ENCODE measurements around the gene RBM20.
"Not testable (repeated sequence)": the region's sequence is repeated elsewhere in the genome, so short reads cannot be mapped to it uniquely, and the experiment has no call there.

RBM20 gene

GRCh38 chr10:110700947-110701616 lies 56.9 kb downstream of the RBM20 start:
- Histone ChIP-seq H3K4me1 (ENCODE audit: control insufficient read depth in 1 of 2, insufficient read depth in 1 of 2, low read depth in 1 of 2, low read length in 1 of 2) (no peaks in the 10 kb centered on the region), H3K27me3 (no peaks in the 10 kb centered on the region), H3K27ac (no peak overlapping the region), H3K4me3 (ENCODE audit: low read depth in 1 of 2, low read length in 1 of 2) (no peak overlapping the region), H3K36me3 (no peaks in the 10 kb centered on the region), H3K9me3 (no peaks in the 10 kb centered on the region)
- TF ChIP-seq CTCF (IDR thresholded peaks at IDR 0.05): no peak

- H3K27ac ChIP-seq: no peak overlapping the region
- no peaks in the 10 kb centered on the region for H3K27me3 ChIP-seq
- no peaks in the 10 kb centered on the region for H3K36me3 ChIP-seq
- H3K4me1 ChIP-seq (ENCODE audit: control insufficient read depth in 1 of 2, insufficient read depth in 1 of 2, low read depth in 1 of 2, low read length in 1 of 2): no peaks in the 10 kb centered on the region
- no peak overlapping the region for H3K4me3 ChIP-seq (ENCODE audit: low read depth in 1 of 2, low read length in 1 of 2)
- no peak for TF ChIP-seq CTCF (IDR thresholded peaks at IDR 0.05)
- H3K9me3 ChIP-seq: no peaks in the 10 kb centered on the region
These were observed 57.5 kb downstream of the RBM20 start for GRCh38 chr10:110701617-110701971.

GRCh38 chr10:110704070-110704469 lies 59.9 kb downstream of the RBM20 start:
- no peaks in the 10 kb centered on the region for H3K27me3 ChIP-seq
- H3K36me3 ChIP-seq: no peaks in the 10 kb centered on the region
- no peak for TF ChIP-seq CTCF (IDR thresholded peaks at IDR 0.05)
- H3K4me3 ChIP-seq (ENCODE audit: low read depth in 1 of 2, low read length in 1 of 2): no peak overlapping the region
- H3K9me3 ChIP-seq: no peaks in the 10 kb centered on the region
- H3K27ac ChIP-seq: no peak overlapping the region
- H3K4me1 ChIP-seq (ENCODE audit: control insufficient read depth in 1 of 2, insufficient read depth in 1 of 2, low read depth in 1 of 2, low read length in 1 of 2): no peaks in the 10 kb centered on the region

- TF ChIP-seq CTCF (IDR thresholded peaks at IDR 0.05): no peak
- H3K36me3 ChIP-seq: no peaks in the 10 kb centered on the region
- no peaks in the 10 kb centered on the region for H3K4me1 ChIP-seq (ENCODE audit: control insufficient read depth in 1 of 2, insufficient read depth in 1 of 2, low read depth in 1 of 2, low read length in 1 of 2)
- no peak overlapping the region for H3K27ac ChIP-seq
- H3K9me3 ChIP-seq: no peaks in the 10 kb centered on the region
- no peak overlapping the region for H3K4me3 ChIP-seq (ENCODE audit: low read depth in 1 of 2, low read length in 1 of 2)
- no peaks in the 10 kb centered on the region for H3K27me3 ChIP-seq
These were observed 60.9 kb downstream of the RBM20 start for GRCh38 chr10:110704906-110705476.

- H3K4me3 ChIP-seq (ENCODE audit: low read depth in 1 of 2, low read length in 1 of 2); H3K27ac ChIP-seq: not testable (repeated sequence)
These were observed 61.5 kb downstream of the RBM20 start for GRCh38 chr10:110705596-110705995.

GRCh38 chr10:110706690-110707098 lies 62.6 kb downstream of the RBM20 start:
- Histone ChIP-seq H3K9me3 (no peaks in the 10 kb centered on the region), H3K4me1 (ENCODE audit: control insufficient read depth in 1 of 2, insufficient read depth in 1 of 2, low read depth in 1 of 2, low read length in 1 of 2) (no peaks in the 10 kb centered on the region), H3K4me3 (ENCODE audit: low read depth in 1 of 2, low read length in 1 of 2) (no peak overlapping the region), H3K27ac (no peak overlapping the region), H3K27me3 (no peaks in the 10 kb centered on the region), H3K36me3 (no peaks in the 10 kb centered on the region)
- no peak for TF ChIP-seq CTCF (IDR thresholded peaks at IDR 0.05)

More at GRCh38 chr10:110705596-110705995, 61.5 kb downstream of the RBM20 start:
- not testable (repeated sequence) for H3K36me3 ChIP-seq; H3K27me3 ChIP-seq; H3K9me3 ChIP-seq; H3K4me1 ChIP-seq (ENCODE audit: control insufficient read depth in 1 of 2, insufficient read depth in 1 of 2, low read depth in 1 of 2, low read length in 1 of 2)
